ENCODE data around the gene SLC31A2.

SLC31A2 gene

GRCh38 chr9:113187929-113188595 is 37.3 kb downstream of the SLC31A2 start:
- DNase-seq = no peak

GRCh38 chr9:113192455-113192854 is 41.6 kb downstream of the SLC31A2 start:
- DNase-seq = no peak

GRCh38 chr9:113199683-113200329 is 49.0 kb downstream of the SLC31A2 start:
- DNase-seq = no peak

- no peak for DNase-seq
These were observed 54.6 kb downstream of the SLC31A2 start for GRCh38 chr9:113205432-113205831.

- DNase-seq = no peak
These were observed 55.1 kb downstream of the SLC31A2 start for GRCh38 chr9:113205861-113206260.

GRCh38 chr9:113210815-113211214 is 60.0 kb downstream of the SLC31A2 start:
- no peak for DNase-seq

Data from NCI-H524 treated with DMSO at 0.1 percent for 48 hours (cell line).